IMR-90 (cell line): ENCODE data around the gene HTR1D.

Experiments used
- RAD21 ChIP-seq: IDR thresholded peaks from 2 replicates; pipeline ENCODE4 v1.6.1; 2012; ENCODE audit warnings: low read length, improper control_type of control experiment
- TF ChIP-seq, protein P1 (sequence below): conservative IDR thresholded peaks from 2 replicates; pipeline ENCODE4 v1.5.1; 2012; ENCODE audit warnings: mild to moderate bottlenecking, low read depth, low read length, improper control_type of control experiment

DNA sequence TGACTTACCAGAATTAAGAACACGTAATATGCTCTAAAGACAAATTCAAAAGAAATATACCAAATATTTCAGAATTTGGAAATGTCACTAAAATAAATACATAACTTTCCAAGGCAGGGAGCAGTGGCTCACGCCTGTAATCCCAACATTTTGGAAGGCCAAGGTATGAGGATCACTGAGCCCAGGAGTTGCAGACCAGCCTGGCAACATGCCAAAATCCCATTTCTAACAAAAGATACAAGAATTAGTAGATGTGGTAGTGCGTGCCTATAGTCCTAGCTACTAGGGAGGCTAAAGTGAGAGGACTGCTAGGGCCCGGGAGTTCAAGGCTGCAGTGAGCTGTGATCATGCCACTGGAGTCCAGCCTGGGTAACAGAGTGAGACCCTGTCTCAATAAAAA lies 60.4 kb downstream of the HTR1D start:
- TF ChIP-seq, protein P1, sequence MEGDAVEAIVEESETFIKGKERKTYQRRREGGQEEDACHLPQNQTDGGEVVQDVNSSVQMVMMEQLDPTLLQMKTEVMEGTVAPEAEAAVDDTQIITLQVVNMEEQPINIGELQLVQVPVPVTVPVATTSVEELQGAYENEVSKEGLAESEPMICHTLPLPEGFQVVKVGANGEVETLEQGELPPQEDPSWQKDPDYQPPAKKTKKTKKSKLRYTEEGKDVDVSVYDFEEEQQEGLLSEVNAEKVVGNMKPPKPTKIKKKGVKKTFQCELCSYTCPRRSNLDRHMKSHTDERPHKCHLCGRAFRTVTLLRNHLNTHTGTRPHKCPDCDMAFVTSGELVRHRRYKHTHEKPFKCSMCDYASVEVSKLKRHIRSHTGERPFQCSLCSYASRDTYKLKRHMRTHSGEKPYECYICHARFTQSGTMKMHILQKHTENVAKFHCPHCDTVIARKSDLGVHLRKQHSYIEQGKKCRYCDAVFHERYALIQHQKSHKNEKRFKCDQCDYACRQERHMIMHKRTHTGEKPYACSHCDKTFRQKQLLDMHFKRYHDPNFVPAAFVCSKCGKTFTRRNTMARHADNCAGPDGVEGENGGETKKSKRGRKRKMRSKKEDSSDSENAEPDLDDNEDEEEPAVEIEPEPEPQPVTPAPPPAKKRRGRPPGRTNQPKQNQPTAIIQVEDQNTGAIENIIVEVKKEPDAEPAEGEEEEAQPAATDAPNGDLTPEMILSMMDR: no peak
- TF ChIP-seq RAD21: no peak
